Stomach (tissue), 4 donors: ENCODE data around the gene TMEM213.

ENCODE experiments used
- POLR2A ChIP-seq, 4 donors: fragments of 450-650 bp; IDR thresholded peaks; one replicate each; pipeline ENCODE4 v1.6.1; 2016; ENCODE audit warnings: antibody characterized with exemption in 4 of 4, control low read depth in 2 of 4, mild to moderate bottlenecking in 1 of 4, moderate library complexity in 1 of 4
- POLR2AphosphoS5 ChIP-seq, 3 donors: sonication (generic); formaldehyde crosslinking; IDR thresholded peaks; one replicate each; pipeline ENCODE4 v1.6.1; 2016; ENCODE audit warnings: antibody characterized with exemption in 3 of 3
- TF ChIP-seq, protein P1 (sequence below), 7 experiments: fragments of 450-650 bp in 4 of 7; fragments of 200-600 bp in 3 of 7; sonication (generic) in 3 of 7; IDR thresholded peaks; one replicate each; pipeline ENCODE4 v1.5.1; 2016 to 2019; ENCODE audit warnings: antibody characterized with exemption in 7 of 7, control low read depth in 2 of 7, mild to moderate bottlenecking in 1 of 7

DNA sequence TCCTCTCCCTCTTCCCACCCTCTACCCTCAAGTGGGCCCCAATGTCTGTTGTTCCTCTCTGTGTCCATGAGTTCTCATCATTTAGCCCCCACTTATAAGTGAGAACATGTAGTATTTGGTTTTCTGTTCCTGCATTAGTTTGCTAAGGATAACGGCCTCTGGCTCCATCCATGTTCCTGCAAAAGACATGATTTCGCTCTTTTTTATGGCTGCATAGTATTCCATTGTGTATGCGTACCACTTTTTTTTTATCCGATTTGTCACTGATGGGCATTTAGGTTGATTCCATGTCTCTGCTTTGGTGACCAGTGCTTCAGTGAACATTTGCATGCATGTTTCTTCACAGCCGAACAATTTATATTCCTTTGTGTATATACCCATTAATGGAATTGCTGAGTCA, 51.9 kb downstream of the TMEM213 start:
- TF ChIP-seq, protein P1, sequence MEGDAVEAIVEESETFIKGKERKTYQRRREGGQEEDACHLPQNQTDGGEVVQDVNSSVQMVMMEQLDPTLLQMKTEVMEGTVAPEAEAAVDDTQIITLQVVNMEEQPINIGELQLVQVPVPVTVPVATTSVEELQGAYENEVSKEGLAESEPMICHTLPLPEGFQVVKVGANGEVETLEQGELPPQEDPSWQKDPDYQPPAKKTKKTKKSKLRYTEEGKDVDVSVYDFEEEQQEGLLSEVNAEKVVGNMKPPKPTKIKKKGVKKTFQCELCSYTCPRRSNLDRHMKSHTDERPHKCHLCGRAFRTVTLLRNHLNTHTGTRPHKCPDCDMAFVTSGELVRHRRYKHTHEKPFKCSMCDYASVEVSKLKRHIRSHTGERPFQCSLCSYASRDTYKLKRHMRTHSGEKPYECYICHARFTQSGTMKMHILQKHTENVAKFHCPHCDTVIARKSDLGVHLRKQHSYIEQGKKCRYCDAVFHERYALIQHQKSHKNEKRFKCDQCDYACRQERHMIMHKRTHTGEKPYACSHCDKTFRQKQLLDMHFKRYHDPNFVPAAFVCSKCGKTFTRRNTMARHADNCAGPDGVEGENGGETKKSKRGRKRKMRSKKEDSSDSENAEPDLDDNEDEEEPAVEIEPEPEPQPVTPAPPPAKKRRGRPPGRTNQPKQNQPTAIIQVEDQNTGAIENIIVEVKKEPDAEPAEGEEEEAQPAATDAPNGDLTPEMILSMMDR (IDR thresholded peaks at IDR 0.05), result no peak
- no peak for TF ChIP-seq POLR2A (IDR thresholded peaks at IDR 0.05)
- TF ChIP-seq POLR2AphosphoS5 (IDR thresholded peaks at IDR 0.05), result no peak
